ENCODE data around the gene LRRK2.

Gene LRRK2

DNA sequence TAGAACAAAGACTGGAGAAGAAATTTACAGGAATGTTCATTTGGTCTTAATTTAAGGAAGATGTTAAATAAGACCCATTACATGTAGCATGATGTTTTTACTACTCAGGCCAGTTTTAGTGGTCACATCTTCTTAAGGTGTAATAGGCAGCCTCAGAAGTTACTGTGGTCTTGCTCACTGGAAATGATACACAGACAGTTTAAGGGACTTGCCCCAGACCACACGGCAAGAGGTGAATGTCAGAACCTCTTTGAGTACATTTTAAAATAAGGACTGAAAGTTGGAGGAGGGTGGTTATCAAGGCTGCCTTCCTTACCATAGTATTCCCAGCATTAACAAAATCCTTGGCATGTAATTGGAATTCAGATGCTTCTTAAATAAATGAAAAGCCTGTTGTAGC lies 37.9 kb downstream of the LRRK2 start:
- no peak overlapping the region for H3K4me3 ChIP-seq (ENCODE audit: low read depth, low read length)
- TF ChIP-seq CTCF (IDR thresholded peaks at IDR 0.05; ENCODE audit: low read depth, low read length), result no peak

- no peak overlapping the region for H3K4me3 ChIP-seq (ENCODE audit: low read depth, low read length)
- TF ChIP-seq CTCF (IDR thresholded peaks at IDR 0.05; ENCODE audit: low read depth, low read length), result no peak
Measured at GRCh38 chr12:40263616-40264409, 39.0 kb downstream of the LRRK2 start.

DNA sequence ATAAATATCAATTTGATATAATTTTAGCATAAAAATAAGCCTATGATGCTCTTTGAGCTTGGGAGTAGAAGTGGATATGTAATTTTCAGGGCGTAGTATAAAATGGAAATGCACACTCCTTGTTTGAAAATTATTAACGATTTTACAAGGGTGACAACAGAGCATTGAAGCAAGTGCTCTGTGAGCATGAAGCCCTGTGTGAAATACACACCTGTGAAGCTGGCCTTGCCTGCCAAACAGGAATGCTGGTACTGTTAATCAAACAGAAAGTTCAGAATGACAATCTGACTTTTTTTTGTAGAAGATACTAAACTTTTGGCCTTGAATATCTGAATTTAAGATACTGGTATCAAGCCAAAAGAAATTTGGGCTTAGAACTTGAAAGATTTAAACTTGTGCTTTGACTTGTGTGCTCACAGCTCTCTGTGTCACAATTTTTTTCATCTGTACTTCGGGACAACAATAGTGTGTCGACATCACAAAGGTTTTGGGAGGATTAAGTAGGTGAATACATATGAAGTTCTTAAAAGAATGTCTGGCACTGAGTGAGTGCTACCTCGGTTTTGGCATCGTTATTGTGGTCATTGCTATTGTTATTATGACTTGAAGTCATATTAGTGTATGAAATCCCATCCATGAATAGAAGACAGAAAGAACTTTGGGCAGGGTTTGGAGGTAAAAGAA lies 47.3 kb downstream of the LRRK2 start:
- no peak overlapping the region for H3K4me3 ChIP-seq (ENCODE audit: low read depth, low read length)
- no peak for TF ChIP-seq CTCF (IDR thresholded peaks at IDR 0.05; ENCODE audit: low read depth, low read length)

DNA sequence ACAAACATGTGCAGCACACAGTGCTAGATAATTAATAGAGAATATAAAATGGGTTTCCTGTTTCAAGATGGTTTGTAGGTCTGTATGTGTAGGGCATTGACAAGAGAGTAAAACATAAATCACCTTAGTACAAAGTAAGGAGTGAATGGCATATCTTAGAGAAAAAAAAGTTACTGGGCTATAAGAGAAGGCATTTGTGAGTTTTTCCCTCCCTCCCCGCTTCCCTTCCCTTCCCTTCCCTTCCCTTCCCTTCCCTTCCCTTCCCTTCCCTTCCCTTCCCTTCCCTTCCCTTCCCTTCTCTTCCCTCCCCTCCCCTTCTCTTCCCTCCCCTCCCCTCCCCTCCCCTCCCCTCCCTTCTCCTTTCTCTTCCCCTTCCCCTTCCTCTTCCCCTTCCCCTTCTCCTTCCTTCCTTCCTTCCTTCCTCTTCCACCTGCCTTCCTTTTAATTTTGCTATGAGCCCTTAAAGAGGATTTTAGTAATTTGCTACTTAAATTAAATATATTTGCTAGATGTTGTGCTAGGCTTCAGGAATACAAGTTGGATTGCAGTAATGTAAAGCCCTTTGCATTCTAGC lies 57.1 kb downstream of the LRRK2 start:
- H3K4me3 ChIP-seq (ENCODE audit: low read depth, low read length), result no peak overlapping the region
- no peak for TF ChIP-seq CTCF (IDR thresholded peaks at IDR 0.05; ENCODE audit: low read depth, low read length)

- TF ChIP-seq CTCF (IDR thresholded peaks at IDR 0.05; ENCODE audit: low read depth, low read length), result no peak
- no peak overlapping the region for H3K4me3 ChIP-seq (ENCODE audit: low read depth, low read length)
Measured at GRCh38 chr12:40286583-40286982, 61.8 kb downstream of the LRRK2 start.

DNA sequence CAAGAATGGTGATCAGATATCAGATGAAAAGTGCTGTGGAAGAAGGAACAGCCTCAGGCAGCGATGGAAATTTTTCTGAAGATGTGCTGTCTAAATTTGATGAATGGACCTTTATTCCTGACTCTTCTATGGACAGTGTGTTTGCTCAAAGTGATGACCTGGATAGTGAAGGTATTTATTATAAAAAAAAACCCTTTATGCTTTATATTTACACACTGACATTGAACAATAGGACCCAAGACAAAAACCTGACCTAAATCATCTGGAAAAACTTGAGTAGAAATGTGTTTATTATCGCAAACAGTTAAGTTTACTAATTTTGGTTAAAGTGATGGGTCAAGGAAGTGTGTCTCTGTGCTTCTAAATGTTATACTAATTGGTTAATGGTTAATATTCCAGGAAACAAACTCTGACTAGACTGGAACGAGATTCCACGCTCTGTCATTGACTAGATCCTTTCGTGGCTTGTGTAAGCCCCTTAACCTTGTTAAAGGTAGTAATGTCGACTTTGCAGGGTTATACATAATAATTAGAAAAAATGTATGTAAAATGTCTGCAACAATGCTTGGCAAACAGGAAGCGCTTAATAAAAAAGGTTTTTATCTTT lies 62.7 kb downstream of the LRRK2 start:
- TF ChIP-seq CTCF (IDR thresholded peaks at IDR 0.05; ENCODE audit: low read depth, low read length), result no peak

More for the DNA sequence above, 62.7 kb downstream of the LRRK2 start:
- no peak overlapping the region for H3K4me3 ChIP-seq (ENCODE audit: low read depth, low read length)
